Adrenal gland (tissue), 12 donors: ENCODE results near the gene CTPS2. TPM values are rescaled to one million over a fixed set of nuclear protein-coding genes. Genes with fewer than 3 reads are reported as not detected.
"Not testable (repeated sequence)": the region's sequence is repeated elsewhere in the genome, so short reads cannot be mapped to it uniquely, and the experiment has no call there.

ENCODE experiments used
- DNase-seq, 7 donors: peaks; one replicate each; pipeline ENCODE4 v3.0.0-alpha.2; 2019 to 2020
- H3K27ac ChIP-seq, 5 donors: fragments of 200-600 bp; sonication (generic) in 4 of 5; 1 replicate in 3 of 5; 2 replicates in 2 of 5; pipeline versions ENCODE4 v1.5.1 to v1.8.0; 2016 to 2020; ENCODE audit warnings: mild to moderate bottlenecking in 1 of 5
- H3K27me3 ChIP-seq: fragments of 200-600 bp; 2 replicates; pipeline ENCODE4 v1.8.0; 2021
- H3K36me3 ChIP-seq, 2 donors: fragments of 200-600 bp; replicated peaks in 1 of 2; 1 replicate in 1 of 2; 2 replicates in 1 of 2; pipeline versions ENCODE4 v1.5.1 to v1.8.0; 2018 to 2022
- H3K4me1 ChIP-seq, 2 donors: fragments of 200-600 bp; replicated peaks in 1 of 2; 1 replicate in 1 of 2; 2 replicates in 1 of 2; pipeline versions ENCODE4 v1.5.1 to v1.8.0; 2018 to 2021
- H3K4me3 ChIP-seq, 4 donors: fragments of 200-600 bp; sonication (generic) in 3 of 4; one replicate each; pipeline ENCODE4 v1.5.1; 2016 to 2018
- H3K9me3 ChIP-seq, 3 donors: fragments of 200-600 bp; sonication (generic) in 1 of 3; replicated peaks in 1 of 3; 1 replicate in 2 of 3; 2 replicates in 1 of 3; pipeline versions ENCODE4 v1.5.1 to v1.8.0; 2016 to 2021
- POLR2A ChIP-seq, 2 donors: fragments of 450-650 bp; IDR thresholded peaks; one replicate each; pipeline ENCODE4 v1.6.1; 2017; ENCODE audit warnings: antibody characterized with exemption in 2 of 2, mild to moderate bottlenecking in 2 of 2, moderate library complexity in 1 of 2
- WGBS, 4 donors: extraction: QIAGEN DNeasy Blood & Tissue Kit in 2 of 4; methylation state at CpG; one replicate each; pipeline versions ENCODE4 v1.1.5 to v1.1.7; 2013 to 2017; 5-methylcytosine and 5-hydroxymethylcytosine counted together
- intact Hi-C, 2 donors: fragments of 100-400 bp; cut with DNase I; formaldehyde crosslinking; loops; one replicate each; pipeline versions ENCODE4 v1.14.1 to v1.15.0; 2022 to 2023
- polyA plus RNA-seq, 3 donors: library from polyadenylated mRNA; stranded (reverse); fragments of 200-250 nt in 2 of 3; fragments of 350-450 nt in 1 of 3; fragmentation: Illumina TruSeq in 1 of 3; extraction: RNeasy Lipid Tissue Mini Kit (QIAGEN cat#74804) in 1 of 3; gene quantifications; one replicate each; pipeline ENCODE4 v1.2.3, GENCODE V29; 2013 to 2014
- total RNA-seq, 9 donors: library from RNA; depleted of rRNA in 4 of 9; stranded (reverse); fragments of >200 nt in 4 of 9; fragments of 120-200 nt in 1 of 9; fragmentation: NEBNext Ultra II Directional in 1 of 9; extraction: Animal tissue kit (Norgen Biotek cat#: 25700) in 1 of 9; gene quantifications; one replicate each; pipeline versions ENCODE4 v1.1.0 to v1.2.4, GENCODE V29; 2013 to 2023
- TF ChIP-seq, protein P1 (sequence below), 6 experiments: fragments of 450-650 bp in 4 of 6; fragments of 200-600 bp in 2 of 6; sonication (generic) in 1 of 6; IDR thresholded peaks; 1 replicate in 5 of 6; 2 replicates in 1 of 6; pipeline versions ENCODE4 v1.5.1 to v1.8.0; 2016 to 2021; ENCODE audit warnings: antibody characterized with exemption in 6 of 6, mild to moderate bottlenecking in 2 of 6, moderate library complexity in 1 of 6
- donor health status: healthy with polysubstance abuse.
- donor health status: Bipolar disorder and iron deficiency.
- donor health status: DM: yes; HTN: yes; CAD: no.
- donor health status: DM: no; HTN: no; CAD: no.
- donor health status: DM: no; HTN: no; CAD: no.
- donor health status: DM: yes; HTN: yes; CAD: no.

Gene CTPS2
- total and polyA plus RNA-seq, 12 donors, result 8.1 to 35.8 (median 18.6) TPM

DNA sequence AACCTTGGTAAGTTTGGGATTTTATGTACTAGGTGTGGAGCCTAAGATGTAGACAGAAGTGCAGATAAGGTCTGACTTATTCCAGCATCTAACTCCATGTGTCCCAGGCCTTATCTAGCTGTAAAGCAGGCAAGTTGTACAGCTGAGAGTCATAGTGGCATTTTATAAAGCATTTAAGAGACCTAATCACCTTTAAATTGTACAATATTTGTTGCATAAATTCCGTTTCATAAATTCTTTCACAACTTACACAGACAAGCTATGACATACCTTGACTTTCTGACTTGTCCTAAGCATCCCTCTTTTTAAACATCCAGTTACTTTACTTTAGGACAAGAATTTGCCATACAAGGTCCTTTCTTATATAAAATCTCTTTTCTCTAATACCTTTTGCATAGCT lies 18.0 kb upstream of the CTPS2 start:
- intact Hi-C loops, result no loop called here
- Histone ChIP-seq H3K36me3 (peaks cover 0 to 3% of the 10 kb centered on the region in 2 donors), H3K9me3 (no peaks in the 10 kb centered on the region), H3K4me3 (no peak overlapping the region), H3K27ac (no peak overlapping the region), H3K4me1 (no peaks in the 10 kb centered on the region), H3K27me3 (no peaks in the 10 kb centered on the region)
- TF ChIP-seq POLR2A (IDR thresholded peaks at IDR 0.05), result no peak
- TF ChIP-seq, protein P1, sequence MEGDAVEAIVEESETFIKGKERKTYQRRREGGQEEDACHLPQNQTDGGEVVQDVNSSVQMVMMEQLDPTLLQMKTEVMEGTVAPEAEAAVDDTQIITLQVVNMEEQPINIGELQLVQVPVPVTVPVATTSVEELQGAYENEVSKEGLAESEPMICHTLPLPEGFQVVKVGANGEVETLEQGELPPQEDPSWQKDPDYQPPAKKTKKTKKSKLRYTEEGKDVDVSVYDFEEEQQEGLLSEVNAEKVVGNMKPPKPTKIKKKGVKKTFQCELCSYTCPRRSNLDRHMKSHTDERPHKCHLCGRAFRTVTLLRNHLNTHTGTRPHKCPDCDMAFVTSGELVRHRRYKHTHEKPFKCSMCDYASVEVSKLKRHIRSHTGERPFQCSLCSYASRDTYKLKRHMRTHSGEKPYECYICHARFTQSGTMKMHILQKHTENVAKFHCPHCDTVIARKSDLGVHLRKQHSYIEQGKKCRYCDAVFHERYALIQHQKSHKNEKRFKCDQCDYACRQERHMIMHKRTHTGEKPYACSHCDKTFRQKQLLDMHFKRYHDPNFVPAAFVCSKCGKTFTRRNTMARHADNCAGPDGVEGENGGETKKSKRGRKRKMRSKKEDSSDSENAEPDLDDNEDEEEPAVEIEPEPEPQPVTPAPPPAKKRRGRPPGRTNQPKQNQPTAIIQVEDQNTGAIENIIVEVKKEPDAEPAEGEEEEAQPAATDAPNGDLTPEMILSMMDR (IDR thresholded peaks at IDR 0.05), result no peak
- no peak for DNase-seq
- WGBS, 4 donors, result 82 to 97% (median 94%) methylated on average over 1 of the region's 1 CpG

DNA sequence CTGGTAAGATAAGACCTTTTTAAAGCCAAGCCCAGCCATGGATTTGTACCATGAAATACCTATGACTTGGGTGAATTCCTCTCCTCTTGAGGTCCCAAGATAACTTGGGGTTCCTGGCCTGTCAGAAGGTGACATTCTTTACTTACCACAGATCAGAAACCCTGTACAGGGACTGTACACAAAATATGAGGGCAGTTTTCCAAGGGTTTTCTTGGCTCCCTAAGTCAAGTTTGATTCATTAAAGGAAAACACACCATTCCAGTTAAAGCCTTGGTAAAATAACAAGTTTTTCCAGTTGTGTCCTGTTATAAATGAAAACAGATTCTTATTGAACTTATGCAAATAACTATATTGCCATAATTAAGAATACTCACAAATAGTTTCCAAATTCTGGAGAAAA lies 15.2 kb upstream of the CTPS2 start:
- H3K27me3 ChIP-seq, result no peaks in the 10 kb centered on the region
- H3K36me3 ChIP-seq, result no peaks in the 10 kb centered on the region
- no peak for DNase-seq
- TF ChIP-seq POLR2A (IDR thresholded peaks at IDR 0.05), result no peak
- TF ChIP-seq, protein P1 (IDR thresholded peaks at IDR 0.05), result no peak
- intact Hi-C loops, result no loop called here
- H3K4me3 ChIP-seq, result no peak overlapping the region
- H3K9me3 ChIP-seq, result no peaks in the 10 kb centered on the region
- H3K27ac ChIP-seq, result no peak overlapping the region
- peaks cover 0 to 5% of the 10 kb centered on the region in 2 donors for H3K4me1 ChIP-seq

DNA sequence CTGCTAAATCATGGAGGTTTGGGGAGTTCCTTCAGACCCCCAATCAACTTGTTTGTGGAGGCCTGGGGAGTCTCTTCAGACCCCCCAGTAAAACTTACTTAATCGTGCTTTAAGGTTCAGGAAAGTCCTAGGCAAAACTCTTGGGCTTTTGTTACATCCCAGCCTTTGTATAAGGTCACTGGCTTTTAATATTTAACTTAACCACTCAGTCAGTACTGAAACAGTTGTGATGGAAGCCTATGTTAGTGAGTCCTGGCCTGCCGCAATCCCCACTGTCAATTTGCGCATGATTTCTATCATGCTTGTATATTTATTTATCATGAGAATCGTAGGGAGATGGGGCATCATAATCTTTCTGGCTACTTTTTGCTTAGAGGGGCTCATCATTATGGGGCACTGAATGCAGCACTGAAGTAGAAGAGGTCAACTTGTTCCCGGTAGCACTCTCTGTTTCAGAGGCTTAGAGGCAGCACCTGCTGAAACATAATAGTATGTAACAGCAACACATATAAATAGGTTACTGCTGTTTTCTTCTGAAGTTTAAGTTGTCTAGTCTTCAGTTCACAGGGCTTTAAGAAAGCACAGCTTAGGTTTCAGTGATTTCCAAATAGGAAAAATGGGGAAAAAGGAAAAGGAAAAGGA lies 14.0 kb upstream of the CTPS2 start:
- H3K9me3 ChIP-seq, H3K27ac ChIP-seq, DNase-seq, intact Hi-C loops, H3K36me3 ChIP-seq, H3K27me3 ChIP-seq, H3K4me3 ChIP-seq: not testable (repeated sequence)
- H3K4me1 ChIP-seq, result peaks cover 5 to 10% of the 10 kb centered on the region in 2 donors
- 85 to 100% (median 94%) methylated on average over 2 to 5 of the region's 5 CpGs for WGBS, 4 donors

DNA sequence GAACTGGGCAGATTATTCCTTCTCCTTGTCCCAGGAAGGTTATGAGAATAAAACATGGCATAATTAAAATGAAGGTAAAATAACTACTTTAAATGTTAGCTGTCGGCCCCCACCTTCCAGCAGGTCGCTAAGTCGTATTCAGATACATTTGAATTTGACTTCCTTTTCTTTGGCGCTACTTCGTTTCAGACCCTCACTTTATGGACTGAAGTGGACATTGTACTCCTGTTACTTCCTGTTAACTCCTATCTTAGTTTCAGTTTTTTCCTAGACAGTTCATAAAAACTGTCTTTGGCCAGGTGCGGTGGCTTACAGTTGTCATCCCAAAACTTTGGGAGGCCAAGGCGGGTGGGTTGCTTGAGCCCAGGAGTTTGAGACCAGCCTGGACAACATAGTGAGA lies 12.6 kb upstream of the CTPS2 start:
- TF ChIP-seq POLR2A (IDR thresholded peaks at IDR 0.05), result no peak
- TF ChIP-seq, protein P1 (IDR thresholded peaks at IDR 0.05), result no peak
- H3K9me3 ChIP-seq, result no peaks in the 10 kb centered on the region
- no peak for DNase-seq
- H3K4me3 ChIP-seq, result no peak overlapping the region
- H3K4me1 ChIP-seq, result peaks cover 17 to 24% of the 10 kb centered on the region in 2 donors
- WGBS, 4 donors, result 92 to 94% (median 93%) methylated on average over 7 of the region's 7 CpGs
- no peak overlapping the region for H3K27ac ChIP-seq
- H3K27me3 ChIP-seq, result no peaks in the 10 kb centered on the region
- H3K36me3 ChIP-seq, result no peaks in the 10 kb centered on the region
- intact Hi-C loops, result no loop called here

DNA sequence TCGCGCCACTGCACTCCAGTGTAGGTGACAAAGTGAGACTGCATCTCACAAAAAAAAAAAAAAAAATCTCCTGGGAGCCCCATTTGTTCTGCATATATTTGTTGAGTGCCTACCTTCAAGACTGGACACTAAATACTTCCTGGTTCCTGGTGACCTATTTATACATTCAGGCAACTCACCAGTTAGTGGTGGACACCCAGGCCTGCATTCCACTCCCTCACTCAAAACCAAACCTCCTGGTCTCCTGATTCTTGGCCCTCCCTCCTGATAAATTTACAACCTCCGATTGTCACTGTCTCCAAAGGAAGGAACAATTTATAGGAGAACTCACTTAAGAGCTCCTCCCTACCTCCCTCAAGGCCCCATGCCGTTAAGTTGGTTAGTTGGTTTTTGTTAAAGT lies 10.0 kb upstream of the CTPS2 start:
- intact Hi-C loops, result no loop called here
- Histone ChIP-seq H3K4me3 (no peak overlapping the region), H3K4me1 (peaks cover 18 to 24% of the 10 kb centered on the region in 2 donors), H3K9me3 (no peaks in the 10 kb centered on the region), H3K27me3 (no peaks in the 10 kb centered on the region), H3K36me3 (no peaks in the 10 kb centered on the region), H3K27ac (no peak overlapping the region)
- TF ChIP-seq, protein P1 (IDR thresholded peaks at IDR 0.05), result no peak
- no peak for TF ChIP-seq POLR2A (IDR thresholded peaks at IDR 0.05)
- WGBS, 4 donors, result 67 to 88% (median 77%) methylated on average over 4 of the region's 4 CpGs
- DNase-seq, result no peak
